Ishikawa (cell line): Measurements from ENCODE around the gene ITPR1.

ENCODE experiments used
- CEBPB ChIP-seq: IDR thresholded peaks from 2 replicates; pipeline ENCODE4 v1.6.1; 2012
- CREB1 ChIP-seq: IDR thresholded peaks from 2 replicates; pipeline ENCODE4 v1.6.1; 2012; ENCODE audit warnings: low read depth
- EGR1 ChIP-seq: IDR thresholded peaks from 2 replicates; pipeline ENCODE4 v1.6.1; 2012
- EP300 ChIP-seq: IDR thresholded peaks from 2 replicates; pipeline ENCODE4 v1.6.1; 2012; ENCODE audit warnings: borderline replicate concordance
- FOXM1 ChIP-seq: IDR thresholded peaks from 2 replicates; pipeline ENCODE4 v1.6.1; 2012; ENCODE audit warnings: low read depth, borderline replicate concordance
- MAX ChIP-seq: IDR thresholded peaks from 2 replicates; pipeline ENCODE4 v1.6.1; 2012
- NFIC ChIP-seq: IDR thresholded peaks from 2 replicates; pipeline ENCODE4 v1.6.1; 2012
- RAD21 ChIP-seq: IDR thresholded peaks from 2 replicates; pipeline ENCODE4 v1.6.1; 2012; ENCODE audit warnings: low read depth
- REST ChIP-seq: IDR thresholded peaks from 2 replicates; pipeline ENCODE4 v1.6.1; 2012; ENCODE audit warnings: low read depth, mild to moderate bottlenecking
- TAF1 ChIP-seq: IDR thresholded peaks from 2 replicates; pipeline ENCODE4 v1.6.1; 2012; ENCODE audit warnings: low read depth, mild to moderate bottlenecking
- TCF12 ChIP-seq: IDR thresholded peaks from 2 replicates; pipeline ENCODE4 v1.6.1; 2012; ENCODE audit warnings: low read depth
- TEAD4 ChIP-seq: IDR thresholded peaks from 2 replicates; pipeline ENCODE4 v1.6.1; 2012
- USF1 ChIP-seq: IDR thresholded peaks from 2 replicates; pipeline ENCODE4 v1.6.1; 2012
- YY1 ChIP-seq: IDR thresholded peaks from 2 replicates; pipeline ENCODE4 v1.6.1; 2012; ENCODE audit warnings: low read depth
- ZBTB7A ChIP-seq: IDR thresholded peaks from 2 replicates; pipeline ENCODE4 v1.6.1; 2012; ENCODE audit warnings: low read depth

The ITPR1 gene

GRCh38 chr3:4738737-4739274, 245.7 kb downstream of the ITPR1 start:
- TF ChIP-seq TCF12, result no peak
- TF ChIP-seq RAD21, result no peak

- no peak for TF ChIP-seq MAX
Observed at GRCh38 chr3:4739289-4740236, 246.4 kb downstream of the ITPR1 start.

DNA sequence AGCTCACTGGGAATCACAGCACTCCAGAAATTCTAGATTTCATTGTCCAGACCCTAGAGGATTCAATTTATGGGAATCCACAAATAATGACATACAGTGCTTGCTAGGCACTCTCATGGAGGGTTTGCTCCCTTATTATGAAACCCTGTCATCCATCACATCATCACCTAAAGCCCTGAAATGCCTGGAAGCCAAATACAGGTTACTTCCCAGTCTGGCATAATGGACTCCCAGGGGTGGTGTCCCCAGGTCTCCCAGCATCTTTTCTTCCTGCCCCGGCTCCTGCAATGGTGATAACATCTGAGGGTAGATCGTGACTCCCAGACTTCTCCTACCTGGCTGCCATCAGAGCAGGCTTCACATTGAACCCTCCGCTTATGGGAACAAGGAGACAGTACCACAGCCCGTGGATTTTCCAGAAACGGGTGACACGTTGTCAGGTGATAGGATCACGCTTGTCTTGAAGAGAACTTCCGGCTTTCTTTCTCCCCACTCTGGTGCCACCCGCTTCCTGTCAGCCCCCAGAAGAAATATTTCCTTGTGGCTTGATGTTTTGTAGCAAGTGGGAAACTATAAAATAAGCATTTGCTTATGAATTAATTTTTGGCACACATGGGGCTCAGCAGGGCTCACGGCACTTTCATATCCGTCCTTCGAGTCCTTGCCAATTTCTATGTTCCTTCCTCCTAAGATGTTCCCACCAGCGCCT, 247.4 kb downstream of the ITPR1 start:
- TF ChIP-seq ZBTB7A (no peak), YY1 (no peak), CREB1 (no peak), EP300 (no peak), TEAD4 (no peak), FOXM1 (no peak), TAF1 (no peak), EGR1 (no peak)

GRCh38 chr3:4741106-4741403, 247.9 kb downstream of the ITPR1 start:
- no peak for TF ChIP-seq USF1
- TF ChIP-seq CEBPB, result no peak
- no peak for TF ChIP-seq EGR1
- no peak for TF ChIP-seq EP300
- no peak for TF ChIP-seq REST
- TF ChIP-seq TAF1, result no peak
- TF ChIP-seq CREB1, result no peak
- no peak for TF ChIP-seq RAD21
- TF ChIP-seq TEAD4, result no peak
- TF ChIP-seq ZBTB7A, result no peak
- TF ChIP-seq TCF12, result no peak
- TF ChIP-seq MAX, result no peak
- TF ChIP-seq YY1, result no peak
- no peak for TF ChIP-seq FOXM1
- no peak for TF ChIP-seq NFIC

- TF ChIP-seq MAX, result peak; percentile 65
- TF ChIP-seq TAF1, result no peak
- TF ChIP-seq NFIC, result peak; percentile 85
- 0 out of 2 replicates have a peak, but pooled peaks have one; percentile 44 for TF ChIP-seq CEBPB
Observed at GRCh38 chr3:4741404-4742307, 248.5 kb downstream of the ITPR1 start.

- TF ChIP-seq REST (no peak), RAD21 (no peak), TAF1 (no peak), FOXM1 (no peak), USF1 (no peak), TCF12 (no peak), EGR1 (no peak), CEBPB (no peak), MAX (no peak), ZBTB7A (no peak), EP300 (no peak), YY1 (no peak), CREB1 (no peak), NFIC (no peak), TEAD4 (no peak)
Observed at GRCh38 chr3:4742359-4742758, 249.2 kb downstream of the ITPR1 start.
